Tibial nerve (tissue), 3 donors: Measurements from ENCODE around the gene NCOA5.

Experiments used
- CTCF ChIP-seq, 5 experiments: fragments of 200-600 bp in 3 of 5; fragments of 450-650 bp in 2 of 5; sonication (generic) in 3 of 5; IDR thresholded peaks; one replicate each; pipeline ENCODE4 v1.5.1; 2016 to 2019; ENCODE audit warnings: antibody characterized with exemption in 5 of 5, mild to moderate bottlenecking in 3 of 5, moderate library complexity in 2 of 5
- POLR2A ChIP-seq, 2 donors: fragments of 450-650 bp; IDR thresholded peaks; one replicate each; pipeline ENCODE4 v1.6.1; 2017; ENCODE audit warnings: antibody characterized with exemption in 2 of 2, mild to moderate bottlenecking in 2 of 2, moderate library complexity in 2 of 2

- TF ChIP-seq CTCF (IDR thresholded peaks at IDR 0.05) (no peak), POLR2A (IDR thresholded peaks at IDR 0.05) (no peak)
These were observed 28.8 kb downstream of the NCOA5 start for GRCh38 chr20:46060975-46061374.
